ENCODE data around the gene KMT2C.
"Not testable (repeated sequence)": the region's sequence is repeated elsewhere in the genome, so short reads cannot be mapped to it uniquely, and the experiment has no call there.

The KMT2C gene

DNA sequence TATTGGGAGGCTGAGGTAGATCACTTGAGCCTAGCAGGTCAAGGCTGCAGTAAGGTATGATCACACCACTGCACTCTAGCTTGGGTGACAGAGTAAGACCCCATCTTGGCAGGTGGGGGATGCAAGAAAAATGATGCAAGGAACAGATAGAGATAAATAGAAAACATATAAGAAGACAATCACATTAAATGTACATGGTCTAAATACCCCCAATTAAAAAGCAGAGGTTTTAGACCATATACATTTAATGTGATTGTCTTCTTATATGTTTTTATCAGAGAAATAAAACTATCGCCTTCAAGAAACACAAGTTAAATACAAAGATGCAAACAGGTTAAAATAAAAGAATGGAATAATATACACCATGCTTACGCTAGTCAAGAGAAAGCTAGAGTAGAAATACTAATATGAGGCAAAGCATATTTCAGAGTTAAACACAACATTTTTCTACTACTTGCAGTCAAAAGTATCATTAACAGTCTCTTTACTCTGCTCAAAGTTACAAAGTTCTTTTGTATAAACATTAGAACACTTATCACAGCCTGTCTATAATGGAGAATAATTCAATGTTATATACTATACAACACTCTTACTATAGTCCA is 136.2 kb downstream of the KMT2C start:
- not testable (repeated sequence) for DNase-seq

GRCh38 chr7:152292897-152293296 is 142.9 kb downstream of the KMT2C start:
- DNase-seq = no peak

GRCh38 chr7:152286972-152287371 is 148.8 kb downstream of the KMT2C start:
- DNase-seq = not testable (repeated sequence)

DNA sequence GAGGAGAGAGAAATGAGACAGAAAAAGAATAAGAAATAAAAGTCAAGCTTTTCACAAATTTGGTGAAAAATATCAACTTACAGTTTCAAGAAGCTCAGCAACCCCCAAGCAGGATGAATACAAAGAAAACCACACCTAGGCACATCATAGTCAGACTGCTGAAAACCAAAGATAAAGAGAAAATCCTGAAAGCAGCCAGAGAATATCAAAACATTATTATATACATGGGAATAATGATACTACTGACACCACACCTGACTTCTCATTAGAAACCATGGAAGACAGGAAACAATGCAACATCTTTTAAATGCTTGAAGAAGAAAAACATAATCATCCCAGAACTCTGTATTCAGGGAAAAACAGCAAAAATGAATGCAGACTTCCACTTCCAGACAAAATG is 149.6 kb downstream of the KMT2C start:
- DNase-seq = not testable (repeated sequence)

GRCh38 chr7:152284998-152285397 is 150.8 kb downstream of the KMT2C start:
- DNase-seq = not testable (repeated sequence)

GRCh38 chr7:152277687-152278086 is 158.1 kb downstream of the KMT2C start:
- not testable (repeated sequence) for DNase-seq

GRCh38 chr7:152270427-152270826 is 165.4 kb downstream of the KMT2C start:
- not testable (repeated sequence) for DNase-seq

- DNase-seq = not testable (repeated sequence)
Measured at GRCh38 chr7:152266859-152267258, 168.9 kb downstream of the KMT2C start.

GRCh38 chr7:152264915-152265314 is 170.9 kb downstream of the KMT2C start:
- not testable (repeated sequence) for DNase-seq

- DNase-seq = not testable (repeated sequence)
Measured at GRCh38 chr7:152262146-152262545, 173.7 kb downstream of the KMT2C start.

DNA sequence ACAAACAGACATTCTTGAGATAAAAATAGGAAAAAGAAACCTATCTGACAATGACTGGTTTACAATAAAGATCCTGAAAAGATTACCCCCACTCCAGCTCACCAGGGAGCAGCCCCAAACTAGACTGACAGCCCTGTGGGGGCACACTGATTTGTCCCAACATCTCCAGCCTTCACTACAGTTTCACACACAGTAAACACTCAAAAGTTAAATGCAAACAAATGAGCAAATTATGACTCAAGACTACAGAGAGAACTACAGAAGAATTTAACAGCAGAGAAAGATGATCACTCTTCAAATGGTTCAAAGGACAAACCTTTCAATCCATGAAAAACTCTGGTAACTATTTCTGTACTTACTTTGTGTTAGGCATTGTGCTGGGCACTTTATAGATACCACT is 176.2 kb downstream of the KMT2C start:
- not testable (repeated sequence) for DNase-seq

GRCh38 chr7:152247851-152248250 is 188.0 kb downstream of the KMT2C start:
- DNase-seq = not testable (repeated sequence)

- not testable (repeated sequence) for DNase-seq
Measured at GRCh38 chr7:152245417-152245816, 190.4 kb downstream of the KMT2C start.

DNA sequence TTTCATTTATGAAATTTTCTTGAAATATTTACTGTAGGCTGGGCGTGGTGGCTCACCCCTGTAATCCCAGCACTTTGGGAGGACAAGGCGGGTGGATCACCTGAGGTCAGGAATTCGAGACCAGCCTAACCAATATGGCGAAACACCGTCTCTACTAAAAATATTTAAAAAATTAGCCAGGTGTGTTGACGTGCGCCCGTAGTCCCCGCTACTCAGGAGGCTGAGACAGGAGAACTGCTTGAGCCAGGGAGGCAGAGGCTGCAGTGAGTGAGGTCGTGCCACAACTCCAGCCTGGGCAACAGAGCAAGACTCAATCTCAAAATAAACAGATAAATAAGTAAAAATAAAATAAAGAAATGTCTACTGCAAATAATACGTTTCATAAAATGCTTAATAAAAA is 192.3 kb downstream of the KMT2C start:
- DNase-seq = not testable (repeated sequence)

DNA sequence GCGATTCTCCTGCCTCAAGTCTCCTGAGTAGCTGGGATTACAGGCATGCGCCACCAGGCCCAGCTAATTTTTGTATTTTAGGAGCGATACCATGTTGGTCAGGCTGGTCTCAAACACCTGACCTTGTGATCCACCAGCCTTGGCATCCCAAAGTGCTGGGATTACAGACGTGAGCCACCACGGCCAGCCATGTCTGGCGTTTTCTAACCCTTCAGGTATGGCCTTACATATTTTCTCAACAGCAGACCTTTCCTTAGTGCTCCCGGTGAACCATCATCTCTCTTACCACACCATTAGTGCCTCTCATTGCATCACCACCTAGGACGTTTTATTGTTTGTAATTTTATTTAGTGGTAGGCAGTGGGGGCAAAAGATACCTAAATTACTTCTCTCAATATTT is 194.5 kb downstream of the KMT2C start:
- DNase-seq = not testable (repeated sequence)

DNA sequence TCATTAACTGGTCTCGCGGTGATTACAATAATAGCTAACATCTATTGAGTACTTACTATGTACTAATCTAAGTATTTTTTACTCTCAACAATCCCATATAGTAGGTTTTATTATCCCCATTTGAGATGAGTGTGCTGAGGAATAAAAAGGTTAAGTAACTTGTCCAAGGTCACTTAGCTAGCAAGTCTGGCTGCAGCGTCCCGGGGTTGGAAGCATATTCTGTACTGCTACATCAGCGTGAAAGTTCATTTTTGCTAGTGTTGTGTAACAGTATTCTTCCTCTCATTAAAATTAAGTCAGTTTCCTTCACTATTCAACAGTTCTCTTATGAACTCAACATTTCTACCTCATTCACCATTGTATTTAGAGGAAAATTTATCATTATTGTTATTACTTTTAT is 199.5 kb downstream of the KMT2C start:
- DNase-seq = not testable (repeated sequence)

DNA sequence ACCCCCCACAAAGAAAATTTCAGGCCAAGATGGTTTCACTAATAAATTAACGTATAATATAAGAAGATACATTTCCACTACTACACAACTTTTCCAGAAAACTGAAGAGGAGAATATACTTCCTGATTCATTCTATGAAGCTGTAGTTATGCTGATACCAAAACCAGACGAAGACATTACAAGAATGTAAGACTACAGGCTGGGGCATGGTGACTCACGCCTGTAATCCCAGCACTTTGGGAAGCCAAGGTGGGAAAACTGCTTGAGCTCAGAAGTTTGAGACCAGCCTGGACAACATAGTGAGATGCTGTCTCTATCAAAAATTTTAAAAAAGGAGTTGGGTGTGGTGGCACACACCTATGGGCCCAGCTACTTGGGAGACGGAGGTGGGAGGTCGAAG is 201.4 kb downstream of the KMT2C start:
- not testable (repeated sequence) for DNase-seq

DNA sequence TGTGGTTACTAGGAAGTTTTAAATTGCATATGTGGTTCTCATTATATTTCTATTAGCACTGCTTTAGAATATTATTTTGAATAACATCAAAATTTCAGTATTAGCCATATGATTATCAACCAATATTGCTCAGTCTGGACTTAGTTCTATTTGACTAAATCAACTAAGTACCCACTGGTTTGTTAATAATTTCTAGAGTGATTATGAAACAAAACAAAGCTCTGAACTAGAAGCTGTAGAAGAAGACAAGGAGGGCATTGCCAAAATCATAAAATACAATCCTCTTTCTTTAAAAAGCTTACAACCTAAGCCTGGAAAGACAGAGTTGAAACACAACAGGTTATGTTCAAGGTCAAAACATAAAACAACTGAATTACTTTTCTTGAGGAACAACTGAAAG is 204.7 kb downstream of the KMT2C start:
- no peak for DNase-seq

DNA sequence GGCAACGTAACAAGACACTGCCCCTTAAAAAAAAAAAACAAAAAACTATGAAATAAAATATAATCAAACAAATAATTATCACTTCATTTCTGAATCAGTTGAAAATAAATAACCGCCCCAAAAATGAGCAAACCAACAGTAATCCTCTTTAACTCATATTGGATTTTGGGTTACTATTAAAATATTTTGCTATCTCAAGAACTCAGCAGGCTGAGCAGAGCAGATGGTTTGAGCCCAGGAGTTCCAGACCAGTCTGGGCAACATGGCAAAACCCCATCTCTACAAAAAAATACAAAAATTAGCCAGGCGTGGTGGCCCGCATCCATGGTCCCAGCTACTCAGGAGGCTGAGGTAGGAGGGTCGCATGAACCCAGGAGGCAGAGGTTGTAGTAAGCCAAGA is 216.2 kb downstream of the KMT2C start:
- not testable (repeated sequence) for DNase-seq

DNA sequence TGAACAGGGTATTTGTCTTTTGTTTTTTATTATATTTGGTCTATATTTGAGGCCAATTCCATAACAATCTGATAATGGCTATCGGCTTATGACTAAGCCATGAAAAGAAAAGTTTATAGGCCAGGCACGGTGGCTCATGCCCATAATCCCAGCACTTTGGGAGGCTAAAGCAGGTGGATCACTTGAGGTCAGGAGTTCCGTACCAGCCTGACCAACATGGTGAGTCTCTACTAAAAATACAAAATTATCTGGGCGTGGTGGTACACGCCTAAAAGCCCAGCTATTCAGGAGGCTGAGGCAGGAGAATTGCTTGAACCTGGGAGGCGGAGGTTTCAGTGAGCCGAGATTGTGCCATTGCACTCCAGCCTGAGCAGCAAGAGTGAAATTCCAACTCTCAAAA is 227.0 kb downstream of the KMT2C start:
- DNase-seq = not testable (repeated sequence)

GRCh38 chr7:152204417-152204816 is 231.4 kb downstream of the KMT2C start:
- not testable (repeated sequence) for DNase-seq

DNA sequence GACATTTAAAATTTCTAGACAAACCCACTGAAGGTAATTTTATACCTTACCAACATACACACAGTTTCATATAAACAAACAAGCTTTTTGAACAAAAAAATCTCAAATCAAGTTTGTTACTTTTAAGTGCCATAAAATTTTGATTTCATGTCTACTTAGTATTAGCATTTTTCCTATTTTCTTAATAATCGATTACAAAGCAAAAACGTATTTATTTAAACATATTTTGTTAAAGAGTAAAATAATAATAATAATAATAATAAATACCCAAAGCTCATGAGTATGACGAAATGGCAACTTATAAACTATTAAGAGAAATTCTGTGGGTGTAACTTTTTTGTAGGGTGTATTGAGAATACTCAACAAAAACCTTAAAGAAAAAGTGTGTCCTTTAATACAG is 232.7 kb downstream of the KMT2C start:
- no peak for DNase-seq

GRCh38 chr7:152202056-152202455 is 233.7 kb downstream of the KMT2C start:
- DNase-seq = no peak

DNA sequence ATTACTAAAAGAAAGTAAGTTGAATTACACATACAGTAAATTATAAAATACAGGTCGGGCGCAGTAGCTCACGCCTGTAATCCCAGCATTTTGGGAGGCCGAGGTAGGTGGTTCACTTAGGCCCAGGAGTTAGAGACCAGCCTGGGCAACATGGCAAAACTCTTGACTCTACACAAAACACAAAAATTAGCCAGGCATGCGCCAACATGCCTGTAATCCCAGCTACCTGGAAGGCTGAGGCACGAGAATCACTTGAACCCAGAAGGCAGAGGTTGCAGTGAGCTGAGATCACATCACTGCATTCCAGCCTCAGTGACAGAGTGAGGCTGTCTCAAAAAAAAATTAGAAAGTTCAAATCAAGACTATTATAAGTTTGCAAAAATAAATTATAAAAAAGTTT is 235.4 kb downstream of the KMT2C start:
- DNase-seq = no peak

- DNase-seq = no peak
Measured at GRCh38 chr7:152196391-152196790, 239.4 kb downstream of the KMT2C start.

All from activated CD4-positive, alpha-beta T cell treated with anti-CD3 and anti-CD28 coated beads, Interleukin-2, Interleukin-6, amounts not matched to agents 100 ng/mL and 50 ng/mL, durations not matched to agents 16 hours and 8 hours (primary cell).